Kidney epithelial cell (primary cell): ENCODE data around the gene GCH1. TPM values are rescaled to one million over a fixed set of nuclear protein-coding genes. Genes with fewer than 3 reads are reported as not detected.
"Not testable (repeated sequence)": the region's sequence is repeated elsewhere in the genome, so short reads cannot be mapped to it uniquely, and the experiment has no call there.

ENCODE experiments used
- DNase-seq: peaks from one replicate; pipeline ENCODE4 v3.0.0-alpha.2; 2010; ENCODE audit warnings: low read depth
- H3K27me3 ChIP-seq: 2 replicates; pipeline ENCODE4 v1.6.0; 2011; ENCODE audit warnings: low read length; ENCODE audit not compliant: control insufficient read depth, insufficient read depth
- H3K36me3 ChIP-seq: 2 replicates; pipeline ENCODE4 v1.5.1; 2011; ENCODE audit warnings: low read length; ENCODE audit not compliant: control insufficient read depth, insufficient read depth
- H3K4me3 ChIP-seq: 2 replicates; pipeline ENCODE4 v1.5.1; 2011; ENCODE audit warnings: low read depth, mild to moderate bottlenecking, control low read depth, low read length
- CTCF ChIP-seq: IDR thresholded peaks from 2 replicates; pipeline ENCODE4 v1.5.1; 2011; ENCODE audit warnings: mild to moderate bottlenecking, moderate library complexity, low read length, control low read depth, inconsistent platforms; ENCODE audit not compliant: insufficient read depth, poor library complexity, severe bottlenecking
- total RNA-seq: library from RNA; depleted of rRNA; stranded (reverse); fragments of >200 nt; gene quantifications from 2 replicates; pipeline ENCODE4 v1.2.3, GENCODE V29; 2015

GCH1 gene
- total RNA-seq, 1 donor from 2014 or later: 30.9 TPM

GRCh38 chr14:54931101-54931500, 28.5 kb upstream of the GCH1 start:
- no peak for TF ChIP-seq CTCF
- no peak for DNase-seq

GRCh38 chr14:54929556-54929955, 26.9 kb upstream of the GCH1 start:
- TF ChIP-seq CTCF: no peak
- no peak overlapping the region for H3K4me3 ChIP-seq
- no peak for DNase-seq

More at GRCh38 chr14:54931101-54931500, 28.5 kb upstream of the GCH1 start:
- Histone ChIP-seq H3K4me3 (no peak overlapping the region), H3K36me3 (no peaks in the 10 kb centered on the region), H3K27me3 (no peaks in the 10 kb centered on the region)

GRCh38 chr14:54928216-54928615, 25.6 kb upstream of the GCH1 start:
- no peak for TF ChIP-seq CTCF
- DNase-seq: no peak
- Histone ChIP-seq H3K4me3 (no peak overlapping the region), H3K36me3 (no peaks in the 10 kb centered on the region), H3K27me3 (no peaks in the 10 kb centered on the region)

More at GRCh38 chr14:54929556-54929955, 26.9 kb upstream of the GCH1 start:
- Histone ChIP-seq H3K36me3 (no peaks in the 10 kb centered on the region), H3K27me3 (no peaks in the 10 kb centered on the region)

GRCh38 chr14:54927551-54927950, 24.9 kb upstream of the GCH1 start:
- H3K4me3 ChIP-seq: no peak overlapping the region
- no peaks in the 10 kb centered on the region for H3K27me3 ChIP-seq
- TF ChIP-seq CTCF: no peak
- no peaks in the 10 kb centered on the region for H3K36me3 ChIP-seq
- no peak for DNase-seq

GRCh38 chr14:54926570-54926969, 23.9 kb upstream of the GCH1 start:
- not testable (repeated sequence) for DNase-seq, H3K4me3 ChIP-seq, H3K27me3 ChIP-seq, H3K36me3 ChIP-seq

GRCh38 chr14:54922598-54922997, 20.0 kb upstream of the GCH1 start:
- TF ChIP-seq CTCF: no peak
- H3K36me3 ChIP-seq: no peaks in the 10 kb centered on the region
- H3K27me3 ChIP-seq: no peaks in the 10 kb centered on the region
- H3K4me3 ChIP-seq: no peak overlapping the region
- no peak for DNase-seq
